GM23248 (cell line): ENCODE results near the gene EGLN1. TPM values are rescaled to one million over a fixed set of nuclear protein-coding genes. Genes with fewer than 3 reads are reported as not detected.
A peak's percentile ranks its signal among the peaks of the same experiment; 100 is the strongest.
"Not testable (repeated sequence)": the region's sequence is repeated elsewhere in the genome, so short reads cannot be mapped to it uniquely, and the experiment has no call there.

Experiments
- DNase-seq: peaks from one replicate; pipeline ENCODE4 v3.0.0-alpha.2; 2015
- H2AFZ ChIP-seq: fragments of 200-600 bp; sonication (generic); 2 replicates; pipeline ENCODE4 v1.6.1; 2016; ENCODE audit warnings: antibody characterized with exemption
- H3F3A ChIP-seq: fragments of 200-600 bp; sonication (generic); 2 replicates; pipeline ENCODE4 v1.6.1; 2016; ENCODE audit warnings: mild to moderate bottlenecking, antibody characterized with exemption, mixed run types; ENCODE audit not compliant: insufficient read depth
- H3K27ac ChIP-seq: fragments of 200-600 bp; sonication (generic); 2 replicates; pipeline ENCODE4 v1.5.1; 2016; ENCODE audit warnings: mild to moderate bottlenecking
- H3K27me3 ChIP-seq: fragments of 200-600 bp; sonication (generic); replicated peaks from 2 replicates; pipeline ENCODE4 v1.6.1; 2016; ENCODE audit warnings: mild to moderate bottlenecking; ENCODE audit not compliant: insufficient read depth
- H3K36me3 ChIP-seq: fragments of 200-600 bp; sonication (generic); 2 replicates; pipeline ENCODE4 v1.6.1; 2016; ENCODE audit warnings: low read depth, mild to moderate bottlenecking
- H3K4me1 ChIP-seq: fragments of 200-600 bp; sonication (generic); 2 replicates; pipeline ENCODE4 v1.6.1; 2016; ENCODE audit warnings: mild to moderate bottlenecking; ENCODE audit not compliant: insufficient read depth
- H3K4me2 ChIP-seq: fragments of 200-600 bp; sonication (generic); one replicate; pipeline ENCODE4 v1.6.1; 2016; ENCODE audit warnings: mild to moderate bottlenecking; ENCODE audit not compliant: unreplicated experiment
- H3K4me3 ChIP-seq: fragments of 200-600 bp; sonication (generic); 2 replicates; pipeline ENCODE4 v1.5.1; 2016; ENCODE audit warnings: mild to moderate bottlenecking
- H3K79me2 ChIP-seq: fragments of 200-600 bp; sonication (generic); 2 replicates; pipeline ENCODE4 v1.6.1; 2016; ENCODE audit warnings: mild to moderate bottlenecking; ENCODE audit not compliant: insufficient read depth
- H3K9ac ChIP-seq: fragments of 200-600 bp; sonication (generic); 2 replicates; pipeline ENCODE4 v1.6.1; 2016; ENCODE audit warnings: mild to moderate bottlenecking
- H3K9me2 ChIP-seq: fragments of 200-600 bp; sonication (generic); 2 replicates; pipeline ENCODE4 v1.6.1; 2016; ENCODE audit warnings: mixed run types, mild to moderate bottlenecking, moderate library complexity; ENCODE audit not compliant: insufficient read depth
- H3K9me3 ChIP-seq: fragments of 200-600 bp; sonication (generic); one replicate; pipeline ENCODE4 v1.6.1; 2017; ENCODE audit warnings: low read depth
- H4K20me1 ChIP-seq: fragments of 200-600 bp; sonication (generic); 2 replicates; pipeline ENCODE4 v1.6.0; 2016; ENCODE audit not compliant: insufficient read depth
- EZH2 ChIP-seq: fragments of 200-600 bp; sonication (generic); IDR thresholded peaks from 2 replicates; pipeline ENCODE4 v1.6.1; 2018; ENCODE audit warnings: antibody characterized with exemption, mild to moderate bottlenecking; ENCODE audit not compliant: insufficient read depth, poor library complexity, severe bottlenecking
- EZH2phosphoT487 ChIP-seq: fragments of 200-600 bp; sonication (generic); IDR thresholded peaks from 2 replicates; pipeline ENCODE4 v1.6.1; 2018; ENCODE audit warnings: antibody characterized with exemption, moderate library complexity, mild to moderate bottlenecking, low read depth; ENCODE audit not compliant: insufficient read depth
- WGBS, 2 experiments: methylation state at CpG; one replicate each; pipeline ENCODE4 v1.1.6; 2015 to 2017; ENCODE audit warnings: low lambda C conversion rate in 2 of 2, low coverage in 1 of 2; ENCODE audit errors: missing lambda C conversion rate in 2 of 2; 5-methylcytosine and 5-hydroxymethylcytosine counted together
- in situ Hi-C: fragments of 300-500 bp; cut with MboI; formaldehyde crosslinking; loops from 2 replicates; pipeline ENCODE4 v1.15.0; 2020
- polyA plus RNA-seq: library from polyadenylated mRNA; unstranded; fragments of >200 nt; fragmentation: Nextera tagmentation; extraction: Ambion mirVana; gene quantifications from 2 replicates; pipeline ENCODE4 v1.2.1, GENCODE V29; 2016
- total RNA-seq: library from RNA; depleted of rRNA; stranded (reverse); fragments of >200 nt; shearing (Covaris generic); gene quantifications from 2 replicates; pipeline ENCODE4 v1.2.3, GENCODE V29; 2014

The EGLN1 gene
- total and polyA plus RNA-seq, 2 experiments from 2014 or later = 17.6 to 51.8 TPM

GRCh38 chr1:231465051-231465450 lies 43.0 kb upstream of the EGLN1 start:
- no peak for TF ChIP-seq EZH2phosphoT487
- no peak for TF ChIP-seq EZH2
- H3K36me3 ChIP-seq = no peaks in the 10 kb centered on the region
- no peaks in the 10 kb centered on the region for H3K4me1 ChIP-seq
- H3F3A ChIP-seq = no peaks in the 10 kb centered on the region
- H3K4me2 ChIP-seq = no peak overlapping the region
- H3K27ac ChIP-seq = no peak overlapping the region
- H2AFZ ChIP-seq = no peak overlapping the region
- in situ Hi-C loops = no loop called here
- no peak overlapping the region for H3K4me3 ChIP-seq
- no peaks in the 10 kb centered on the region for H3K79me2 ChIP-seq
- H3K9ac ChIP-seq = no peak overlapping the region
- no peaks in the 10 kb centered on the region for H3K9me3 ChIP-seq
- peak; percentile 4 for DNase-seq
- no peaks in the 10 kb centered on the region for H4K20me1 ChIP-seq
- H3K9me2 ChIP-seq = no peaks in the 10 kb centered on the region
- no peaks in the 10 kb centered on the region; the same call in 1 of the 2 replicates for H3K27me3 ChIP-seq
- WGBS, 2 experiments = 47% methylated on average over 1 of the region's 1 CpG

- Histone ChIP-seq H3K27me3 (no peaks in the 10 kb centered on the region; the same call in 1 of the 2 replicates), H3K4me2 (no peak overlapping the region), H3K9me2 (no peaks in the 10 kb centered on the region), H2AFZ (no peak overlapping the region), H3K9me3 (no peaks in the 10 kb centered on the region), H4K20me1 (no peaks in the 10 kb centered on the region), H3K9ac (no peak overlapping the region), H3F3A (no peaks in the 10 kb centered on the region), H3K36me3 (no peaks in the 10 kb centered on the region), H3K79me2 (no peaks in the 10 kb centered on the region), H3K4me3 (no peak overlapping the region), H3K27ac (no peak overlapping the region), H3K4me1 (no peaks in the 10 kb centered on the region)
- DNase-seq = no peak
- in situ Hi-C loops = no loop called here
- no peak for TF ChIP-seq EZH2phosphoT487
- 14 to 15% methylated on average over 6 of the region's 6 CpGs for WGBS, 2 experiments
Observed at GRCh38 chr1:231463541-231463940, 41.5 kb upstream of the EGLN1 start.

- Histone ChIP-seq H3K4me2 (no peak overlapping the region), H3K27ac (no peak overlapping the region), H3F3A (no peaks in the 10 kb centered on the region), H3K27me3 (no peaks in the 10 kb centered on the region), H3K36me3 (no peaks in the 10 kb centered on the region), H3K9me3 (no peaks in the 10 kb centered on the region), H3K9me2 (no peaks in the 10 kb centered on the region), H3K4me1 (no peaks in the 10 kb centered on the region), H4K20me1 (no peaks in the 10 kb centered on the region), H2AFZ (no peak overlapping the region), H3K79me2 (no peaks in the 10 kb centered on the region), H3K4me3 (no peak overlapping the region), H3K9ac (no peak overlapping the region)
- in situ Hi-C loops = no loop called here
- no peak for DNase-seq
- 52 to 56% methylated on average over 2 of the region's 2 CpGs for WGBS, 2 experiments
- TF ChIP-seq EZH2phosphoT487 (no peak), EZH2 (no peak)
Observed at GRCh38 chr1:231460614-231461013, 38.5 kb upstream of the EGLN1 start.

- H3K9me3 ChIP-seq, H3K9me2 ChIP-seq, H3K27ac ChIP-seq, H3K79me2 ChIP-seq, H3K4me1 ChIP-seq, H3K36me3 ChIP-seq, H2AFZ ChIP-seq, H3K4me2 ChIP-seq, H3K4me3 ChIP-seq, H3F3A ChIP-seq, in situ Hi-C loops, H4K20me1 ChIP-seq, DNase-seq, H3K27me3 ChIP-seq, H3K9ac ChIP-seq: not testable (repeated sequence)
- 47 to 76% methylated on average over 1 of the region's 1 CpG for WGBS, 2 experiments
Observed at GRCh38 chr1:231459438-231459837, 37.4 kb upstream of the EGLN1 start.

GRCh38 chr1:231457956-231458355 lies 35.9 kb upstream of the EGLN1 start:
- in situ Hi-C loops, H3K9me2 ChIP-seq, H3K9me3 ChIP-seq, H3K9ac ChIP-seq, H2AFZ ChIP-seq, H3K4me2 ChIP-seq, H3K4me3 ChIP-seq, DNase-seq, H3K27ac ChIP-seq, H3F3A ChIP-seq, H3K27me3 ChIP-seq, H3K4me1 ChIP-seq, H4K20me1 ChIP-seq, H3K79me2 ChIP-seq, H3K36me3 ChIP-seq: not testable (repeated sequence)

- in situ Hi-C loops = not testable (repeated sequence)
Observed at GRCh38 chr1:231454133-231454532, 32.0 kb upstream of the EGLN1 start.

More at GRCh38 chr1:231454133-231454532, 32.0 kb upstream of the EGLN1 start:
- not testable (repeated sequence) for H2AFZ ChIP-seq, H3K27ac ChIP-seq, DNase-seq, H3K9me2 ChIP-seq, H3K9me3 ChIP-seq, H3K4me2 ChIP-seq, H3K27me3 ChIP-seq, H3K4me3 ChIP-seq, H3K9ac ChIP-seq, H4K20me1 ChIP-seq, H3K79me2 ChIP-seq, H3K4me1 ChIP-seq, H3F3A ChIP-seq, H3K36me3 ChIP-seq
- 81 to 90% methylated on average over 2 to 29 of the region's 29 CpGs for WGBS, 2 experiments
